Activated naive CD4-positive, alpha-beta T cell treated with anti-CD3 and anti-CD28 coated beads, Interleukin-2, amount 10 ng/mL, durations not matched to agents 7 days and 5 days (primary cell): Measurements from ENCODE around the gene TMEM45B.
"Not testable (repeated sequence)": the region's sequence is repeated elsewhere in the genome, so short reads cannot be mapped to it uniquely, and the experiment has no call there.

Experiments
- CTCF ChIA-PET: fragments of 350-600 bp; sonication (Branson Sonifier 250); formaldehyde crosslinking; loops from one replicate; lab custom pipeline; 2021; ENCODE audit warnings: antibody characterized with exemption; lab: Charles Lee
- DNase-seq: peaks from one replicate; pipeline ENCODE4 v3.0.0-alpha.2; 2020
- H3K27ac Mint-ChIP-seq: one replicate; pipeline ENCODE4 v1.8.0; 2021; ENCODE audit warnings: mild to moderate bottlenecking, moderate library complexity, mixed read lengths
- H3K27me3 Mint-ChIP-seq: one replicate; pipeline ENCODE4 v1.8.0; 2021; ENCODE audit warnings: mild to moderate bottlenecking, mixed read lengths
- H3K36me3 Mint-ChIP-seq: one replicate; pipeline ENCODE4 v1.8.0; 2021; ENCODE audit warnings: mixed read lengths
- H3K4me1 Mint-ChIP-seq: one replicate; pipeline ENCODE4 v1.8.0; 2021; ENCODE audit warnings: mixed read lengths
- H3K4me3 Mint-ChIP-seq: one replicate; pipeline ENCODE4 v1.8.0; 2021; ENCODE audit warnings: mild to moderate bottlenecking, moderate library complexity, mixed read lengths
- H3K9me3 Mint-ChIP-seq: one replicate; pipeline ENCODE4 v1.8.0; 2021; ENCODE audit warnings: mixed read lengths

TMEM45B gene

GRCh38 chr11:129819237-129819636 is 3.6 kb downstream of the TMEM45B start:
- Mint-ChIP-seq H3K27ac (no peak overlapping the region), H3K9me3 (peaks cover 10% of the 10 kb centered on the region), H3K36me3 (peaks cover 6% of the 10 kb centered on the region), H3K4me3 (no peak overlapping the region), H3K4me1 (peaks cover 46% of the 10 kb centered on the region), H3K27me3 (peaks cover 42% of the 10 kb centered on the region)
- DNase-seq, result no peak
- CTCF ChIA-PET, result no interaction called here

GRCh38 chr11:129820228-129820627 is 4.6 kb downstream of the TMEM45B start:
- H3K9me3 Mint-ChIP-seq, H3K36me3 Mint-ChIP-seq, H3K4me3 Mint-ChIP-seq, CTCF ChIA-PET, H3K27ac Mint-ChIP-seq, DNase-seq: not testable (repeated sequence)
- peaks cover 36% of the 10 kb centered on the region for H3K4me1 Mint-ChIP-seq
- peaks cover 36% of the 10 kb centered on the region for H3K27me3 Mint-ChIP-seq

GRCh38 chr11:129823281-129823680 is 7.6 kb downstream of the TMEM45B start:
- H3K27me3 Mint-ChIP-seq, H3K27ac Mint-ChIP-seq, DNase-seq, H3K9me3 Mint-ChIP-seq, H3K4me3 Mint-ChIP-seq, H3K36me3 Mint-ChIP-seq: not testable (repeated sequence)
- peaks cover 11% of the 10 kb centered on the region for H3K4me1 Mint-ChIP-seq
- CTCF ChIA-PET, result interaction anchor here (0.9 kb wide), 1 partner anchor 30 kb away, joined by 3 read pairs; no protein-coding TSS in a partner anchor

GRCh38 chr11:129823799-129824198 is 8.2 kb downstream of the TMEM45B start:
- H3K27ac Mint-ChIP-seq, H3K9me3 Mint-ChIP-seq, H3K4me3 Mint-ChIP-seq, H3K4me1 Mint-ChIP-seq, H3K36me3 Mint-ChIP-seq, H3K27me3 Mint-ChIP-seq, DNase-seq: not testable (repeated sequence)
- CTCF ChIA-PET, result interaction anchor here (0.9 kb wide), 1 partner anchor 30 kb away, joined by 3 read pairs; no protein-coding TSS in a partner anchor

GRCh38 chr11:129825380-129825779 is 9.7 kb downstream of the TMEM45B start:
- CTCF ChIA-PET, result no interaction called here
- H3K4me1 Mint-ChIP-seq, result no peaks in the 10 kb centered on the region
- peaks cover 6% of the 10 kb centered on the region for H3K9me3 Mint-ChIP-seq
- no peaks in the 10 kb centered on the region for H3K27me3 Mint-ChIP-seq
- no peak overlapping the region for H3K4me3 Mint-ChIP-seq
- peaks cover 2% of the 10 kb centered on the region for H3K36me3 Mint-ChIP-seq
- no peak for DNase-seq
- no peak overlapping the region for H3K27ac Mint-ChIP-seq

- no peaks in the 10 kb centered on the region for H3K27me3 Mint-ChIP-seq
- H3K9me3 Mint-ChIP-seq, result peaks cover 6% of the 10 kb centered on the region
- H3K4me1 Mint-ChIP-seq, result no peaks in the 10 kb centered on the region
- CTCF ChIA-PET, result interaction anchor here (0.7 kb wide), 1 partner anchor 454 kb away, joined by 3 read pairs; no protein-coding TSS in a partner anchor
- H3K4me3 Mint-ChIP-seq, result no peak overlapping the region
- DNase-seq, result no peak
- H3K27ac Mint-ChIP-seq, result no peak overlapping the region
- H3K36me3 Mint-ChIP-seq, result peaks cover 2% of the 10 kb centered on the region
These were observed 12.7 kb downstream of the TMEM45B start for GRCh38 chr11:129828301-129828836.

- H3K9me3 Mint-ChIP-seq, H3K4me3 Mint-ChIP-seq, DNase-seq, H3K27ac Mint-ChIP-seq, H3K27me3 Mint-ChIP-seq, H3K36me3 Mint-ChIP-seq, H3K4me1 Mint-ChIP-seq, CTCF ChIA-PET: not testable (repeated sequence)
These were observed 13.8 kb downstream of the TMEM45B start for GRCh38 chr11:129829497-129829896.

- H3K27me3 Mint-ChIP-seq, H3K4me1 Mint-ChIP-seq, H3K27ac Mint-ChIP-seq, CTCF ChIA-PET, H3K9me3 Mint-ChIP-seq, H3K36me3 Mint-ChIP-seq, DNase-seq, H3K4me3 Mint-ChIP-seq: not testable (repeated sequence)
These were observed 15.6 kb downstream of the TMEM45B start for GRCh38 chr11:129831227-129831626.

GRCh38 chr11:129833260-129833659 is 17.6 kb downstream of the TMEM45B start:
- CTCF ChIA-PET, DNase-seq, H3K27me3 Mint-ChIP-seq, H3K4me3 Mint-ChIP-seq, H3K36me3 Mint-ChIP-seq, H3K9me3 Mint-ChIP-seq, H3K4me1 Mint-ChIP-seq, H3K27ac Mint-ChIP-seq: not testable (repeated sequence)

- CTCF ChIA-PET, DNase-seq, H3K36me3 Mint-ChIP-seq, H3K27ac Mint-ChIP-seq, H3K4me3 Mint-ChIP-seq, H3K9me3 Mint-ChIP-seq, H3K27me3 Mint-ChIP-seq: not testable (repeated sequence)
- peaks cover 25% of the 10 kb centered on the region for H3K4me1 Mint-ChIP-seq
These were observed 20.8 kb downstream of the TMEM45B start for GRCh38 chr11:129836423-129836891.

- CTCF ChIA-PET, result interaction anchor here (0.7 kb wide), 1 partner anchor 92 kb away, joined by 3 read pairs; no protein-coding TSS in a partner anchor
- no peak for DNase-seq
- peaks cover 10% of the 10 kb centered on the region for H3K36me3 Mint-ChIP-seq
- H3K27ac Mint-ChIP-seq, result no peak overlapping the region
- H3K4me1 Mint-ChIP-seq, result peaks cover 29% of the 10 kb centered on the region
- no peak overlapping the region for H3K4me3 Mint-ChIP-seq
- H3K9me3 Mint-ChIP-seq, result peaks cover 4% of the 10 kb centered on the region
- H3K27me3 Mint-ChIP-seq, result no peaks in the 10 kb centered on the region
These were observed 21.3 kb downstream of the TMEM45B start for GRCh38 chr11:129836979-129837378.

GRCh38 chr11:129840236-129840635 is 24.6 kb downstream of the TMEM45B start:
- CTCF ChIA-PET, result no interaction called here
- Mint-ChIP-seq H3K4me1 (peaks cover 41% of the 10 kb centered on the region), H3K4me3 (no peak overlapping the region), H3K27me3 (no peaks in the 10 kb centered on the region), H3K36me3 (peaks cover 22% of the 10 kb centered on the region), H3K27ac (peak overlapping the region; percentile 67), H3K9me3 (peaks cover 11% of the 10 kb centered on the region)
- DNase-seq, result no peak

- Mint-ChIP-seq H3K27me3 (no peaks in the 10 kb centered on the region), H3K4me3 (no peak overlapping the region), H3K9me3 (peaks cover 11% of the 10 kb centered on the region), H3K4me1 (peaks cover 49% of the 10 kb centered on the region), H3K27ac (peak overlapping the region; percentile 80), H3K36me3 (peaks cover 27% of the 10 kb centered on the region)
- CTCF ChIA-PET, result no interaction called here
- DNase-seq, result no peak
These were observed 26.5 kb downstream of the TMEM45B start for GRCh38 chr11:129842138-129842537.

- no peaks in the 10 kb centered on the region for H3K27me3 Mint-ChIP-seq
- no peak overlapping the region for H3K4me3 Mint-ChIP-seq
- peaks cover 25% of the 10 kb centered on the region for H3K36me3 Mint-ChIP-seq
- H3K4me1 Mint-ChIP-seq, result peaks cover 38% of the 10 kb centered on the region
- DNase-seq, result no peak
- CTCF ChIA-PET, result interaction anchor here (0.7 kb wide), 1 partner anchor 39 kb away, joined by 3 read pairs; no protein-coding TSS in a partner anchor
- peak overlapping the region; percentile 62 for H3K27ac Mint-ChIP-seq
- H3K9me3 Mint-ChIP-seq, result peaks cover 9% of the 10 kb centered on the region
These were observed 31.1 kb downstream of the TMEM45B start for GRCh38 chr11:129846508-129847335.

GRCh38 chr11:129847361-129847760 is 31.7 kb downstream of the TMEM45B start:
- H3K9me3 Mint-ChIP-seq, H3K27me3 Mint-ChIP-seq, H3K27ac Mint-ChIP-seq, DNase-seq, H3K4me3 Mint-ChIP-seq, CTCF ChIA-PET: not testable (repeated sequence)
- peaks cover 23% of the 10 kb centered on the region for H3K36me3 Mint-ChIP-seq
- H3K4me1 Mint-ChIP-seq, result peaks cover 38% of the 10 kb centered on the region
